BJ (cell line): ENCODE data around the gene PIP5K1B. TPM values are rescaled to one million over a fixed set of nuclear protein-coding genes. Genes with fewer than 3 reads are reported as not detected.

Experiments used
- CTCF ChIA-PET: fragments of 350-600 bp; formaldehyde crosslinking; extraction: SDS; loops from one replicate; lab custom pipeline; 2021; ENCODE audit warnings: antibody characterized with exemption, inconsistent platforms; lab: Yijun Ruan, JAX
- POLR2A ChIA-PET: fragments of 300-600 bp; sonication (Branson Sonifier 250); formaldehyde crosslinking; extraction: SDS; loops from one replicate; lab custom pipeline; 2021; ENCODE audit warnings: antibody characterized with exemption; lab: Charles Lee
- DNase-seq: peaks from one replicate; pipeline ENCODE4 v3.0.0-alpha.2; 2011; ENCODE audit warnings: low read depth
- H3K27me3 ChIP-seq: 2 replicates; pipeline ENCODE4 v1.6.0; 2011; ENCODE audit warnings: low read length; ENCODE audit not compliant: control insufficient read depth, insufficient read depth
- H3K36me3 ChIP-seq: 2 replicates; pipeline ENCODE4 v1.5.1; 2011; ENCODE audit warnings: low read length; ENCODE audit not compliant: control insufficient read depth, insufficient read depth
- H3K4me3 ChIP-seq: 2 replicates; pipeline ENCODE4 v1.5.1; 2011; ENCODE audit warnings: low read depth, mild to moderate bottlenecking, control low read depth, low read length
- CTCF ChIP-seq: IDR thresholded peaks from 2 replicates; pipeline ENCODE4 v1.5.1; 2011; ENCODE audit warnings: low read depth, mild to moderate bottlenecking, control low read depth, inconsistent platforms, low read length, moderate library complexity; ENCODE audit not compliant: insufficient read depth
- polyA plus RNA-seq: library from polyadenylated mRNA; depleted of rRNA; stranded (reverse); fragments of >200 nt; gene quantifications from 2 replicates; pipeline ENCODE4 v1.2.3, GENCODE V29; 2011

PIP5K1B gene
- polyA plus RNA-seq, 1 experiment, result not detected

DNA sequence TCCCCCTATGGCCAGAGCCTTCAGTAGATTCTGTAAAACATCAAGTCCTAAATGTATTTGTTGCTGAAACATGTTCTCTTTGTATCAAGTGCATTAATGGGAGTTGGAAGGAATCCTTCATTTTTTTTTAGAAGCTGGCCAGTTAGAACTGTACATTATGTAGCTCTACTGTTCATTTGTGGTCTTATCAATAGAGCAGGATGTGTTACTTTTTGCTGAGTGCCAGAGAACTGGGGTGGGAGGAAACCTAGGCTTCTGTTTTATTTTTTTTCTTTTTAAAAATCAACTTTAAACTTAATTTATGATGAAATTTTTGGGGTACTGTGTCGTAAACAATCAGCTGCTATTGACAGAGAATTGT is 5.1 kb downstream of the PIP5K1B start:
- no peak for DNase-seq
- peaks cover 19% of the 10 kb centered on the region for H3K27me3 ChIP-seq
- H3K4me3 ChIP-seq, result no peak overlapping the region
- no peak for TF ChIP-seq CTCF
- ChIA-PET POLR2A (no interaction called here), CTCF (no interaction called here)
- no peaks in the 10 kb centered on the region for H3K36me3 ChIP-seq

GRCh38 chr9:68711281-68711680 is 6.2 kb downstream of the PIP5K1B start:
- CTCF ChIA-PET, result no interaction called here
- TF ChIP-seq CTCF, result no peak
- H3K4me3 ChIP-seq, result no peak overlapping the region

DNA sequence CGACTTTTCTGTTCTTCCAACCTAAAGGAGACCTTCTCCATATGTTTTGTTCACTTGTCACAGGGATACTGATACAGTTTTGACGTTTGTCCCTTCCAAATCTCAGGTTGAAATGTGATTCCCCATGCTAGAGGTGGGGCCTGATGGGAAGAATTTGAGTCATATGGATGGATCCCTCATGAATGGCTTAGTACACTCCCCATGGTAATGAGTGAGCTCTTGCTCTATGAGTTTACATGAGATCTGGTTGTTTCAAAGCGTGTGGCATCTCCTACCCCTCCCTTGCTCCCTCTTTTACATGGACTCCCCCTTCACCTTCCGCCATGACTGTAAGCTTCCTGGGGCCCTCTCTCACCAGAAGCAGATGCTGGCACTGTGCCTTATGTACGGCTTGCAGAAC is 6.9 kb downstream of the PIP5K1B start:
- Histone ChIP-seq H3K27me3 (peaks cover 9% of the 10 kb centered on the region), H3K4me3 (no peak overlapping the region), H3K36me3 (no peaks in the 10 kb centered on the region)
- no peak for DNase-seq
- no peak for TF ChIP-seq CTCF
- POLR2A ChIA-PET, result no interaction called here
- CTCF ChIA-PET, result no interaction called here

More at GRCh38 chr9:68711281-68711680, 6.2 kb downstream of the PIP5K1B start:
- Histone ChIP-seq H3K27me3 (peaks cover 14% of the 10 kb centered on the region), H3K36me3 (no peaks in the 10 kb centered on the region)
- POLR2A ChIA-PET, result no interaction called here
- DNase-seq, result no peak

- DNase-seq, result no peak
- POLR2A ChIA-PET, result no interaction called here
- TF ChIP-seq CTCF, result no peak
- Histone ChIP-seq H3K4me3 (no peak overlapping the region), H3K36me3 (no peaks in the 10 kb centered on the region), H3K27me3 (peaks cover 5% of the 10 kb centered on the region)
- CTCF ChIA-PET, result no interaction called here
Measured at GRCh38 chr9:68714416-68715180, 9.6 kb downstream of the PIP5K1B start.

GRCh38 chr9:68715181-68715456 is 10.1 kb downstream of the PIP5K1B start:
- no peak overlapping the region for H3K4me3 ChIP-seq
- H3K36me3 ChIP-seq, result no peaks in the 10 kb centered on the region
- POLR2A ChIA-PET, result no interaction called here
- CTCF ChIA-PET, result no interaction called here
- peaks cover 5% of the 10 kb centered on the region for H3K27me3 ChIP-seq
- no peak for TF ChIP-seq CTCF
- no peak for DNase-seq
